IMR-90 (cell line): Measurements from ENCODE around the gene TSC2. TPM values are rescaled to one million over a fixed set of nuclear protein-coding genes. Genes with fewer than 3 reads are reported as not detected.

ENCODE experiments used
- MXI1 ChIP-seq: IDR thresholded peaks from 2 replicates; pipeline ENCODE4 v1.6.1; 2012; ENCODE audit warnings: low read depth, mild to moderate bottlenecking, low read length, moderate library complexity, borderline replicate concordance
- RAD21 ChIP-seq: IDR thresholded peaks from 2 replicates; pipeline ENCODE4 v1.6.1; 2012; ENCODE audit warnings: low read length, improper control_type of control experiment
- RCOR1 ChIP-seq: IDR thresholded peaks from 2 replicates; pipeline ENCODE4 v1.6.1; 2012; ENCODE audit warnings: mild to moderate bottlenecking, low read length, improper control_type of control experiment; ENCODE audit not compliant: insufficient replicate concordance
- polyA plus RNA-seq, 3 experiments: library from polyadenylated mRNA; depleted of rRNA; stranded (reverse); fragments of >200 nt; gene quantifications; 2 replicates each; pipeline ENCODE4 v1.2.3, GENCODE V29; 2012; ENCODE audit warnings: low replicate concordance in 1 of 3
- total RNA-seq: library from RNA; depleted of rRNA; stranded (reverse); fragments of >200 nt; gene quantifications from 2 replicates; pipeline ENCODE4 v1.2.3, GENCODE V29; 2012
- TF ChIP-seq, protein P1 (sequence below): conservative IDR thresholded peaks from 2 replicates; pipeline ENCODE4 v1.5.1; 2012; ENCODE audit warnings: mild to moderate bottlenecking, low read depth, low read length, improper control_type of control experiment

Gene TSC2
- total and polyA plus RNA-seq, 2 of the 4 experiments (the other 2 are of a cell fraction) = 31.4 to 88.6 TPM

- no peak for TF ChIP-seq MXI1
- TF ChIP-seq RAD21 = no peak
- TF ChIP-seq RCOR1 = no peak
- TF ChIP-seq, protein P1, sequence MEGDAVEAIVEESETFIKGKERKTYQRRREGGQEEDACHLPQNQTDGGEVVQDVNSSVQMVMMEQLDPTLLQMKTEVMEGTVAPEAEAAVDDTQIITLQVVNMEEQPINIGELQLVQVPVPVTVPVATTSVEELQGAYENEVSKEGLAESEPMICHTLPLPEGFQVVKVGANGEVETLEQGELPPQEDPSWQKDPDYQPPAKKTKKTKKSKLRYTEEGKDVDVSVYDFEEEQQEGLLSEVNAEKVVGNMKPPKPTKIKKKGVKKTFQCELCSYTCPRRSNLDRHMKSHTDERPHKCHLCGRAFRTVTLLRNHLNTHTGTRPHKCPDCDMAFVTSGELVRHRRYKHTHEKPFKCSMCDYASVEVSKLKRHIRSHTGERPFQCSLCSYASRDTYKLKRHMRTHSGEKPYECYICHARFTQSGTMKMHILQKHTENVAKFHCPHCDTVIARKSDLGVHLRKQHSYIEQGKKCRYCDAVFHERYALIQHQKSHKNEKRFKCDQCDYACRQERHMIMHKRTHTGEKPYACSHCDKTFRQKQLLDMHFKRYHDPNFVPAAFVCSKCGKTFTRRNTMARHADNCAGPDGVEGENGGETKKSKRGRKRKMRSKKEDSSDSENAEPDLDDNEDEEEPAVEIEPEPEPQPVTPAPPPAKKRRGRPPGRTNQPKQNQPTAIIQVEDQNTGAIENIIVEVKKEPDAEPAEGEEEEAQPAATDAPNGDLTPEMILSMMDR = no peak
Observed at GRCh38 chr16:2038382-2039231, 9.2 kb upstream of the TSC2 start (continued).
